ENCODE data around the gene AHDC1. TPM values are rescaled to one million over a fixed set of nuclear protein-coding genes. Genes with fewer than 3 reads are reported as not detected.

AHDC1 gene
- polyA plus RNA-seq, 2 of the 4 experiments (the other 2 are of a cell fraction), result 1.3 to 11.5 TPM

- Histone ChIP-seq H3K9me3 (no peaks in the 10 kb centered on the region), H3K4me1 (no peaks in the 10 kb centered on the region), H3K4me2 (no peak overlapping the region), H3K4me3 (no peak overlapping the region), H3K27ac (no peak overlapping the region)
- DNase-seq (ENCODE audit: low read depth in 1 of 2, low spot score in 1 of 2) (no peak), FAIRE-seq (no peak), ATAC-seq (no peak)
- 73% methylated on average over 2 of the region's 3 CpGs for WGBS (ENCODE audit: missing lambda C conversion rate)
- POLR2A ChIA-PET, result no interaction called here
- CTCF ChIA-PET, result interaction anchor here (1.0 to 1.7 kb wide), 5 partner anchors 8 to 88 kb away, joined by 3 to 5 read pairs (median 4); partner anchors contain the start of gene AHDC1
- TF ChIP-seq RAD21 (conservative IDR thresholded peaks at IDR 0.05 in 1 of 2, IDR thresholded peaks at IDR 0.05 in 1 of 2) (no peak), ZNF302 (CRISPR knock-in tag; IDR thresholded peaks at IDR 0.05) (no peak), MAZ (IDR thresholded peaks at IDR 0.05; ENCODE audit: borderline replicate concordance, low read depth, low read length) (no peak), ZFP36 (IDR thresholded peaks at IDR 0.05; ENCODE audit: borderline replicate concordance, partially characterized antibody) (no peak), FOSL2 (IDR thresholded peaks at IDR 0.05) (no peak), FOSL2 (CRISPR knock-in tag; IDR thresholded peaks at IDR 0.05) (no peak), ESRRA (IDR thresholded peaks at IDR 0.05; ENCODE audit: borderline replicate concordance, low read length) (no peak), PHF8 (IDR thresholded peaks at IDR 0.05; ENCODE audit: borderline replicate concordance, low read depth) (no peak), POLR2A (IDR thresholded peaks at IDR 0.05; ENCODE audit: low read length) (no peak), CEBPB (IDR thresholded peaks at IDR 0.05) (no peak), RNF2 (IDR thresholded peaks at IDR 0.05; ENCODE audit: borderline replicate concordance, low read depth) (no peak), MAFK (IDR thresholded peaks at IDR 0.05; ENCODE audit: partially characterized antibody) (no peak), EHF (CRISPR knock-in tag; IDR thresholded peaks at IDR 0.05) (no peak), NFE2L2 (conservative IDR thresholded peaks at IDR 0.05; ENCODE audit: low read length) (no peak), BCL3 (IDR thresholded peaks at IDR 0.05) (no peak), HES2 (IDR thresholded peaks at IDR 0.05) (no peak), CBX8 (IDR thresholded peaks at IDR 0.05) (no peak), EHMT2 (IDR thresholded peaks at IDR 0.05; ENCODE audit: low read depth) (no peak), JUNB (IDR thresholded peaks at IDR 0.05) (no peak)
- TF ChIP-seq, protein P1, sequence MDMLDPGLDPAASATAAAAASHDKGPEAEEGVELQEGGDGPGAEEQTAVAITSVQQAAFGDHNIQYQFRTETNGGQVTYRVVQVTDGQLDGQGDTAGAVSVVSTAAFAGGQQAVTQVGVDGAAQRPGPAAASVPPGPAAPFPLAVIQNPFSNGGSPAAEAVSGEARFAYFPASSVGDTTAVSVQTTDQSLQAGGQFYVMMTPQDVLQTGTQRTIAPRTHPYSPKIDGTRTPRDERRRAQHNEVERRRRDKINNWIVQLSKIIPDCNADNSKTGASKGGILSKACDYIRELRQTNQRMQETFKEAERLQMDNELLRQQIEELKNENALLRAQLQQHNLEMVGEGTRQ (IDR thresholded peaks at IDR 0.05), result no peak
- TF ChIP-seq, protein P2, sequence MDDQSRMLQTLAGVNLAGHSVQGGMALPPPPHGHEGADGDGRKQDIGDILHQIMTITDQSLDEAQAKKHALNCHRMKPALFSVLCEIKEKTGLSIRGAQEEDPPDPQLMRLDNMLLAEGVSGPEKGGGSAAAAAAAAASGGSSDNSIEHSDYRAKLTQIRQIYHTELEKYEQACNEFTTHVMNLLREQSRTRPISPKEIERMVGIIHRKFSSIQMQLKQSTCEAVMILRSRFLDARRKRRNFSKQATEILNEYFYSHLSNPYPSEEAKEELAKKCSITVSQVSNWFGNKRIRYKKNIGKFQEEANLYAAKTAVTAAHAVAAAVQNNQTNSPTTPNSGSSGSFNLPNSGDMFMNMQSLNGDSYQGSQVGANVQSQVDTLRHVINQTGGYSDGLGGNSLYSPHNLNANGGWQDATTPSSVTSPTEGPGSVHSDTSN (IDR thresholded peaks at IDR 0.05), result no peak
Observed at GRCh38 chr1:27515626-27516025, 88.3 kb downstream of the AHDC1 start.

- no peak overlapping the region for H3K4me3 ChIP-seq
- FAIRE-seq (no peak), DNase-seq (ENCODE audit: low read depth in 1 of 2, low spot score in 1 of 2) (no peak), ATAC-seq (no peak)
- no peaks in the 10 kb centered on the region for H3K9me3 ChIP-seq
- 86% methylated on average over 7 of the region's 7 CpGs for WGBS (ENCODE audit: missing lambda C conversion rate)
- no peaks in the 10 kb centered on the region for H3K4me1 ChIP-seq
- H3K4me2 ChIP-seq, result no peak overlapping the region
- H3K27ac ChIP-seq, result no peak overlapping the region
- TF ChIP-seq CBX8 (IDR thresholded peaks at IDR 0.05) (no peak), RNF2 (IDR thresholded peaks at IDR 0.05; ENCODE audit: borderline replicate concordance, low read depth) (no peak), SREBF2 (IDR thresholded peaks at IDR 0.05) (no peak), HEYL (CRISPR knock-in tag; IDR thresholded peaks at IDR 0.05) (no peak), JUN (IDR thresholded peaks at IDR 0.05) (no peak), ZSCAN20 (CRISPR knock-in tag; IDR thresholded peaks at IDR 0.05) (no peak), JUNB (IDR thresholded peaks at IDR 0.05) (no peak), FOSL2 (IDR thresholded peaks at IDR 0.05) (no peak), FOSL2 (CRISPR knock-in tag; IDR thresholded peaks at IDR 0.05) (no peak), SMC3 (IDR thresholded peaks at IDR 0.05) (no peak), EHF (CRISPR knock-in tag; IDR thresholded peaks at IDR 0.05) (no peak)
- ChIA-PET CTCF (interaction anchor here (0.9 to 1.1 kb wide), 2 partner anchors 23 to 43 kb away, joined by 3 to 5 read pairs; no protein-coding TSS in a partner anchor), POLR2A (no interaction called here)
Observed at GRCh38 chr1:27513958-27514357, 90.0 kb downstream of the AHDC1 start.

Data from A549 (cell line).